ENCODE results near the gene OR6C70. TPM values are rescaled to one million over a fixed set of nuclear protein-coding genes. Genes with fewer than 3 reads are reported as not detected.

The OR6C70 gene
- total RNA-seq, 1 donor from 2014 or later, result not detected

Other genes starting within 250 kb of the OR6C70 start
- gene OR10A7, start 249.1 kb downstream of the OR6C70 start, total RNA-seq, result not detected
- not detected for gene OR6C74, start 225.5 kb downstream of the OR6C70 start, total RNA-seq
- gene OR6C6, start 173.6 kb downstream of the OR6C70 start, total RNA-seq, result not detected
- gene OR6C1, start 155.8 kb downstream of the OR6C70 start, total RNA-seq, result not detected
- gene OR6C3, start 139.4 kb downstream of the OR6C70 start, total RNA-seq, result not detected
- not detected for gene OR6C75, start 107.2 kb downstream of the OR6C70 start, total RNA-seq
- gene OR6C65, start 69.6 kb downstream of the OR6C70 start, total RNA-seq, result not detected
- not detected for gene OR6C76, start 43.9 kb downstream of the OR6C70 start, total RNA-seq
- 0.12 TPM for gene OR6C2, start 26.1 kb downstream of the OR6C70 start, total RNA-seq
- gene OR6C68, start 22.2 kb upstream of the OR6C70 start, total RNA-seq, result not detected
- gene OR6C4, start 79.5 kb upstream of the OR6C70 start, total RNA-seq, result not detected
- gene OR2AP1, start 102.3 kb upstream of the OR6C70 start, total RNA-seq, result not detected
- gene OR10P1, start 166.8 kb upstream of the OR6C70 start, total RNA-seq, result not detected
- 6.7 TPM for gene ITGA7, start 237.8 kb upstream of the OR6C70 start, total RNA-seq
- 109 TPM for gene BLOC1S1, start 245.9 kb upstream of the OR6C70 start, total RNA-seq